HepG2 (cell line): ENCODE measurements around the gene NTN4. TPM values are rescaled to one million over a fixed set of nuclear protein-coding genes. Genes with fewer than 3 reads are reported as not detected.

Experiments used
- ATAC-seq: fragments of 200-7000 bp; cut with Tn5 transposase; 3 replicates; pipeline ENCODE4 v1.9.1; 2020; ENCODE audit warnings: mild to moderate bottlenecking, moderate library complexity
- BruUV-seq: library from RNA; stranded (reverse); fragments of 400-500 nt; replicated peaks from 2 replicates; lab custom pipeline; 2021; lab: Mats Ljungman, UMichigan
- CTCF ChIA-PET: fragments of 300-600 bp; formaldehyde crosslinking; extraction: SDS; loops from one replicate; lab custom pipeline; 2021; ENCODE audit warnings: low total read pairs, inconsistent platforms, low intra/inter-chr PET ratio; lab: Yijun Ruan, JAX
- POLR2A ChIA-PET: fragments of 350-600 bp; sonication (Branson Sonifier 250); formaldehyde crosslinking; loops from one replicate; lab custom pipeline; 2020; ENCODE audit warnings: antibody characterized with exemption, inconsistent platforms; lab: Yijun Ruan, JAX
- DNase-seq: peaks from one replicate; pipeline ENCODE4 v3.0.0-alpha.2; 2015; ENCODE audit warnings: low spot score
- FAIRE-seq: peaks from 3 replicates; lab custom pipeline; 2011; peaks lifted over from hg19 to GRCh38; lab: Jason Lieb, UNC
- H2AFZ ChIP-seq: one replicate; pipeline ENCODE4 v1.6.1; 2011; ENCODE audit warnings: low read length, inconsistent platforms
- H3K27ac ChIP-seq: fragments of 300-600 bp; 3 replicates; pipeline ENCODE4 v1.8.0; 2011; ENCODE audit warnings: mixed run types, mild to moderate bottlenecking, mixed read lengths, low read length, inconsistent platforms; ENCODE audit not compliant: insufficient read depth; ENCODE audit errors: extremely low read length
- H3K27me3 ChIP-seq, 2 experiments: fragments of 200-600 bp in 1 of 2; 2 replicates in 1 of 2; 3 replicates in 1 of 2; pipeline versions ENCODE4 v1.6.0 to v1.8.0; 2011; ENCODE audit warnings: low read length in 2 of 2, mild to moderate bottlenecking in 2 of 2, moderate library complexity in 2 of 2, inconsistent platforms in 1 of 2; ENCODE audit not compliant: insufficient read depth in 2 of 2, control insufficient read depth in 1 of 2
- H3K36me3 ChIP-seq, 2 experiments: fragments of 200-600 bp in 1 of 2; replicated peaks in 1 of 2; 2 replicates in 1 of 2; 3 replicates in 1 of 2; pipeline versions ENCODE4 v1.5.1 to v1.8.0; 2011; ENCODE audit warnings: low read length in 2 of 2, inconsistent platforms in 1 of 2; ENCODE audit not compliant: insufficient read depth in 2 of 2, control insufficient read depth in 1 of 2
- H3K4me1 ChIP-seq: 2 replicates; pipeline ENCODE4 v1.5.1; 2012; ENCODE audit warnings: low read length, inconsistent platforms; ENCODE audit not compliant: insufficient read depth
- H3K4me2 ChIP-seq: 2 replicates; pipeline ENCODE4 v1.6.0; 2011; ENCODE audit warnings: low read depth, low read length, inconsistent platforms
- H3K4me3 ChIP-seq, 3 experiments: fragments of 200-600 bp in 1 of 3; sonication (generic), shearing (Covaris generic) in 1 of 3; replicated peaks in 1 of 3; 2 replicates each; pipeline ENCODE4 v1.5.1; 2011 to 2016; ENCODE audit warnings: low read length in 3 of 3, inconsistent platforms in 2 of 3, low read depth in 2 of 3, mild to moderate bottlenecking in 2 of 3, control low read depth in 1 of 3, mixed read lengths in 1 of 3; ENCODE audit not compliant: insufficient read depth in 1 of 3
- H3K79me2 ChIP-seq: one replicate; pipeline ENCODE4 v1.6.1; 2011; ENCODE audit warnings: low read length, inconsistent platforms; ENCODE audit not compliant: insufficient read depth
- H3K9ac ChIP-seq: 2 replicates; pipeline ENCODE4 v1.6.0; 2011; ENCODE audit warnings: mild to moderate bottlenecking, low read depth, low read length, inconsistent platforms; ENCODE audit not compliant: insufficient read depth
- H3K9me3 ChIP-seq: 2 replicates; pipeline ENCODE4 v1.5.1; 2012; ENCODE audit warnings: mild to moderate bottlenecking, low read length
- H4K20me1 ChIP-seq: 2 replicates; pipeline ENCODE4 v1.6.0; 2011; ENCODE audit warnings: inconsistent platforms, mild to moderate bottlenecking, low read length, moderate library complexity; ENCODE audit not compliant: insufficient read depth
- PBX3 ChIP-seq: sonication (generic); formaldehyde crosslinking; IDR thresholded peaks from 2 replicates; pipeline ENCODE4 v1.8.1; 2023; ENCODE audit warnings: missing genetic modification reagents, inconsistent platforms, borderline replicate concordance
- RBAK ChIP-seq: sonication (generic); formaldehyde crosslinking; IDR thresholded peaks from 2 replicates; pipeline ENCODE4 v1.5.1; 2020; ENCODE audit warnings: mild to moderate bottlenecking, missing genetic modification reagents
- ZNF709 ChIP-seq: sonication (generic); formaldehyde crosslinking; IDR thresholded peaks from 2 replicates; pipeline ENCODE4 v1.5.0; 2020; ENCODE audit warnings: mild to moderate bottlenecking, missing genetic modification reagents
- WGBS: methylation state at CpG from one replicate; pipeline ENCODE4 v1.1.6; 2017; ENCODE audit warnings: low lambda C conversion rate; 5-methylcytosine and 5-hydroxymethylcytosine counted together
- in situ Hi-C: cut with HindIII; loops from 2 replicates; pipeline ENCODE4 v1.10.0; 2017; ENCODE audit warnings: low pct_unique_long_range_greater_than_20kb; ENCODE audit not compliant: extremely low pct_ligation_motif_present
- intact Hi-C: fragments of 100-400 bp; cut with micrococcal nuclease; formaldehyde crosslinking; loops from one replicate; pipeline ENCODE4 v1.10.0; 2022; ENCODE audit not compliant: unreplicated experiment
- polyA plus RNA-seq, 8 experiments: library from polyadenylated mRNA; depleted of rRNA in 3 of 8; stranded (reverse) in 7 of 8; unstranded in 1 of 8; fragments of >200 nt; fragmentation: Illumina TruSeq in 4 of 8; extraction: Trizol in 4 of 8; gene quantifications; 2 replicates each; pipeline versions ENCODE4 v1.2.1 to v1.2.3, GENCODE V29; 2011 to 2016; ENCODE audit warnings: low read depth in 4 of 8, missing spikeins in 1 of 8, mixed read lengths in 1 of 8; ENCODE audit not compliant: insufficient read depth in 1 of 8
- total RNA-seq, 5 experiments: library from RNA; depleted of rRNA; stranded (reverse); fragments of >200 nt; fragmentation: Illumina TruSeq; extraction: Trizol; gene quantifications; 2 replicates each; pipeline ENCODE4 v1.2.3, GENCODE V29; 2016; ENCODE audit warnings: low read depth in 1 of 5
- TF ChIP-seq, protein P1 (sequence below): sonication (generic); formaldehyde crosslinking; IDR thresholded peaks from 2 replicates; pipeline ENCODE4 v1.9.0; 2021; ENCODE audit warnings: missing genetic modification reagents, borderline replicate concordance
- TF ChIP-seq, protein P2 (sequence below): sonication (generic); formaldehyde crosslinking; conservative IDR thresholded peaks from 2 replicates; pipeline ENCODE4 v1.8.1; 2023; ENCODE audit warnings: missing genetic modification reagents

NTN4 gene
- total and polyA plus RNA-seq, 2 of the 13 experiments (the other 11 are each of a cell fraction or from before 2014, with no cell fraction given) = 7.8 to 11.5 TPM

- POLR2A ChIA-PET = no interaction called here
- Histone ChIP-seq H3K4me1 (no peaks in the 10 kb centered on the region), H3K27ac (no peak overlapping the region), H3K27me3 (no peaks in the 10 kb centered on the region), H3K79me2 (no peaks in the 10 kb centered on the region), H3K4me3 (no peak overlapping the region), H3K4me2 (no peak overlapping the region), H2AFZ (no peak overlapping the region), H3K9me3 (0 out of 2 replicates have a peak, but pooled peaks cover 5% of the 10 kb centered on the region), H4K20me1 (no peaks in the 10 kb centered on the region)
- CTCF ChIA-PET = no interaction called here
- ATAC-seq (no peak), FAIRE-seq (no peak)
- 95% methylated on average over 6 of the region's 6 CpGs for WGBS
- TF ChIP-seq PBX3 (CRISPR knock-in tag) (no peak), RBAK (CRISPR knock-in tag) (no peak), ZNF709 (no peak)
- TF ChIP-seq, protein P1, sequence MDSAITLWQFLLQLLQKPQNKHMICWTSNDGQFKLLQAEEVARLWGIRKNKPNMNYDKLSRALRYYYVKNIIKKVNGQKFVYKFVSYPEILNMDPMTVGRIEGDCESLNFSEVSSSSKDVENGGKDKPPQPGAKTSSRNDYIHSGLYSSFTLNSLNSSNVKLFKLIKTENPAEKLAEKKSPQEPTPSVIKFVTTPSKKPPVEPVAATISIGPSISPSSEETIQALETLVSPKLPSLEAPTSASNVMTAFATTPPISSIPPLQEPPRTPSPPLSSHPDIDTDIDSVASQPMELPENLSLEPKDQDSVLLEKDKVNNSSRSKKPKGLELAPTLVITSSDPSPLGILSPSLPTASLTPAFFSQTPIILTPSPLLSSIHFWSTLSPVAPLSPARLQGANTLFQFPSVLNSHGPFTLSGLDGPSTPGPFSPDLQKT (CRISPR knock-in tag) = no peak
- TF ChIP-seq, protein P2, sequence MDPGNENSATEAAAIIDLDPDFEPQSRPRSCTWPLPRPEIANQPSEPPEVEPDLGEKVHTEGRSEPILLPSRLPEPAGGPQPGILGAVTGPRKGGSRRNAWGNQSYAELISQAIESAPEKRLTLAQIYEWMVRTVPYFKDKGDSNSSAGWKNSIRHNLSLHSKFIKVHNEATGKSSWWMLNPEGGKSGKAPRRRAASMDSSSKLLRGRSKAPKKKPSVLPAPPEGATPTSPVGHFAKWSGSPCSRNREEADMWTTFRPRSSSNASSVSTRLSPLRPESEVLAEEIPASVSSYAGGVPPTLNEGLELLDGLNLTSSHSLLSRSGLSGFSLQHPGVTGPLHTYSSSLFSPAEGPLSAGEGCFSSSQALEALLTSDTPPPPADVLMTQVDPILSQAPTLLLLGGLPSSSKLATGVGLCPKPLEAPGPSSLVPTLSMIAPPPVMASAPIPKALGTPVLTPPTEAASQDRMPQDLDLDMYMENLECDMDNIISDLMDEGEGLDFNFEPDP (CRISPR knock-in tag) = no peak
- TF ChIP-seq, all 625 proteins: peak for 0
- no TSS peak for BruUV-seq
- no peak for DNase-seq
- in situ Hi-C loops (no loop called here), intact Hi-C loops (no loop called here)
- Histone ChIP-seq H3K36me3 (0 out of 5 replicates have a peak, but pooled peaks cover 0 to 1% of the 10 kb centered on the region in 2 experiments), H3K9ac (no peak overlapping the region)
These were observed 17.2 kb downstream of the NTN4 start for GRCh38 chr12:95773320-95773719.
